GM12891 (cell line): ENCODE data around the gene COL5A3.

ENCODE experiments used
- POLR2A ChIP-seq: IDR thresholded peaks from 2 replicates; pipeline ENCODE4 v1.6.1; 2011; ENCODE audit warnings: low read depth, low read length, control low read depth
- TAF1 ChIP-seq: IDR thresholded peaks from 2 replicates; pipeline ENCODE4 v1.6.1; 2011; ENCODE audit warnings: low read depth, low read length, control low read depth

DNA sequence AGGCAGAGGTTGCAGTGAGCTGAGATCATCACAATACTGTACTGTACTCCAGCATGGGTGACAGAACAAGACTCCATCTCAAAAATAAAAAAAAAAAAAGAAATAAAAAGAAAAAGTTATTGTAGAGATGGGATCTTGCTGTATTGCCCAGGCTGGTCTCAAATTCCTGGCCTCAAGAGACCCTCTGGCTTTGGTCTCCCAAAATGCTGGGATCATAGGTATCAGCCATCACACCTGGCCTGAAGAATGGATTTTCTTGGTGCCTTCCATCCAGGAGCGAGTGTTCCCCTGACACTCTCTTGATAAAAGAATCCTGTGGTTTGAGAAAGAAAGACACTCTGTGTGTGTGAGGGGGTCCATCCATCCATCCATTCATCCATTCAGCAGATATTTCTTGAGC lies 78.7 kb downstream of the COL5A3 start:
- TF ChIP-seq POLR2A (no peak), TAF1 (no peak)
